NK-92 treated with Interleukin-12 subunit alpha and Interleukin-12 subunit beta, amount 100 ng/mL, for 24 hours (cell line): ENCODE results near the gene ATP1A3.
"Not testable (repeated sequence)": the region's sequence is repeated elsewhere in the genome, so short reads cannot be mapped to it uniquely, and the experiment has no call there.

ENCODE experiments used
- DNase-seq: peaks from one replicate; lab custom pipeline; 2025; lab: John Stamatoyannopoulos, UW

Gene ATP1A3

DNA sequence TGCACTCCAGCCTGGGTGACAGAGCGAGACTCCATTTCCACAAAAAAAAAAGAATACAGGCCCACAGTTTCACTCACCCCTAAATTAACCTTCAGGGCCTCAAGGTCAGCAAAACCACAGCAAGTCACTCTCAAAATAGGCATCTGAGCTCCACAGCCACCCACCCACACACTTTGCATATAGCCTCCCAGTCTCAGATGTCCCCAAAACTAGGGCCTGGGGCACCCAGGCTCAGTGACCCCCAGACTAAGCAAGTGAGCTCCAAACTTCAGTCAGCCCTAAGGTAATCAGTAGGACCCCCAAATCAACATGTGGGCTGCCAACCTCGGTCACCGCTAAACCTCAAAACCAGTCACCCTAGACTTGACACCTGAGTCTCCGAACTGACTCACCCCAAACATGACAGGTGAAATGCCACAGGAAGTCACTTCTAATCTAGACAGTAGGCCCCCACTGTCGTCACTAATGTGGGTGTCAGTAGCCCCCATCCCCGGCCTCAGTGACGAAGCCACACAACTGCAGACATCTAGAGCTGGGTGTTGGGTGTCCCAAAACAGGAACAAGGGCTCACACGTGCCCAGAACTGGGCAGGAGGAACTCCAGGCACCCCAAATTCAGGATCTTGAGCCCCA is 48.8 kb downstream of the ATP1A3 start:
- DNase-seq = peak; percentile 93

DNA sequence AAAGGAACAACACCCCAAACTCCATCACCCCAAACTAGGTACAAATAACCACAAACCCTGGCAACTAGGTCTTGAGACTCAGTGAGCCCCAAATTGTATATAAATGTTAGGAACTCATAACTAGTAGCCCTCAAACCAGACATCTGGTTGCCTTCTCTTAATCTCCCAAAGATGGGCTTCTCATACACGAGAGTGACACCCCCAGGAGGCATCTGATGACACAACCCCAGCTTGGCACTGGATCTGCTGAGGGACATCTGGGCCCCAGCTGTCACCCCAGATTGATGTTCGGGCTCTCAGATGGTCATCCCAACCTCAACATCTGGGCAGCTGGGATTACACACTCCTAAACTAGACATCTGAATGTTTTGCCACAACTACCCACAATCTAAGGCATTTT is 49.7 kb downstream of the ATP1A3 start:
- no peak for DNase-seq

DNA sequence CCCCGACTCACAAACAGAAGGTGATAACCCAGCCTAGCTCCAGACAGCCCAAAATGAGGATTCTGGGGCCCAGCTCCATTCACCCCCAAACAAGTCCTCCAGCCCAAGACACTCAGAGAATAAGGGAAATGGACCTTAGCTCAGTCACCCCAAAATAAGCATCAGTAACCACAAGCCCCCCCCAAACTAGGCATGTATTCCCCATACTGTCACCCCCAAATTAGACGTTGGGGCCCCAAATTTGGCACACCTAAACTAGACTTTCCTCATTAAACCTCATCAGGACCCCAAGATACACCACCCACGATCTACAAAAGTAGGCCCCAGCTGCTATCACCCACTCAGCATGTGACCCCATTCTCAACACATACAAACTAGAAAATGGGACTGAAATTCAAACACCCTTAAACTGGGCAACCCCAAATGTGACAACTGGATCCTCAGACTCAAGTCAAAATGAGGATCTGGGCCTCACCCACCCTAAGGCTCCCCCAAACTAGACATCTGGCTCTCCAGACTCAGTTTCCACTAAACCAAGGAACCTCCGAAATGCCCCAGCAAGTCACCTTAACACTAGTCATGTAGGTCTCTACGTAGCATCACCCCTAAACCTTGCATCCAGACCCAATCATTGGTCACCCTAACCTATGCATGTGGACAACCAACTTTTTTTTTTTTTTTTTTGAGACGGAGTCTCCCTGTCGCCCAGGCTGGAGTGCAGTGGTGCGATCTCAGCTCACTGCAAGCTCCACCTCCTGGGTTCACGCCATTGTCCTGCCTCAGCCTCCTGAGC is 52.4 kb downstream of the ATP1A3 start:
- DNase-seq = no peak

DNA sequence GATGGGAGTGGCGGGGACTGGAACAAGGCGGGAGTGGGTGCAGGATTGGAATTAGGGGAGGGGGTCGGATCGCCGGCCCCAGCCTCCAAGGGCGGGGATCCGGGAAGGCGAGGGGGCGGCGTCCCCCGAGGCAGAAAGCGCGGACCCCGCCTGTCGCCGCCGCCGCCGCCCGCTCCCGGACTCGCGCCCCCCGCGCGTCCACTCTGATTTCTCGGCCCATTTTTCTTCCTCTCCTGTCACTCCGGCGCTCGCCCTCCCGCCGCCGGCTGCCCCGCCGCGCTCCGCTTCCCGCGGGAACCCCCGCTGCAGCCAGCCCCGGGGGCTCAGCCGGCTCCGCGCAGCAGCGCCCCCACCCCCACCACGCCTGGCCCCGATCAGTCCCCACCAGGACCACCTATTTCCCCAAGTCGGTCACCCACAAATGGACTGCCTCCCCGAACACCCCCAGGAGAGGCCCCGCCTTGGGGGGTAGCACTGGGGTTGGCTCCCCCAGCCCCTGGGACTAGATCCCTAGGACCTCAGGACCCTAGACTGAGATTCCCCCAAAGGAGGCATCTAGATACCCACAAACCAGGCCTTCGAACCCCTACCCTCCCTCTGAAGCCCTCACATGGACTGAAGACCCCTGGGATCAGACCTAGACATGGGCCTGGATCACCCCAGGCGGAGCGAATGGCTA is 53.2 kb downstream of the ATP1A3 start:
- DNase-seq = no peak

DNA sequence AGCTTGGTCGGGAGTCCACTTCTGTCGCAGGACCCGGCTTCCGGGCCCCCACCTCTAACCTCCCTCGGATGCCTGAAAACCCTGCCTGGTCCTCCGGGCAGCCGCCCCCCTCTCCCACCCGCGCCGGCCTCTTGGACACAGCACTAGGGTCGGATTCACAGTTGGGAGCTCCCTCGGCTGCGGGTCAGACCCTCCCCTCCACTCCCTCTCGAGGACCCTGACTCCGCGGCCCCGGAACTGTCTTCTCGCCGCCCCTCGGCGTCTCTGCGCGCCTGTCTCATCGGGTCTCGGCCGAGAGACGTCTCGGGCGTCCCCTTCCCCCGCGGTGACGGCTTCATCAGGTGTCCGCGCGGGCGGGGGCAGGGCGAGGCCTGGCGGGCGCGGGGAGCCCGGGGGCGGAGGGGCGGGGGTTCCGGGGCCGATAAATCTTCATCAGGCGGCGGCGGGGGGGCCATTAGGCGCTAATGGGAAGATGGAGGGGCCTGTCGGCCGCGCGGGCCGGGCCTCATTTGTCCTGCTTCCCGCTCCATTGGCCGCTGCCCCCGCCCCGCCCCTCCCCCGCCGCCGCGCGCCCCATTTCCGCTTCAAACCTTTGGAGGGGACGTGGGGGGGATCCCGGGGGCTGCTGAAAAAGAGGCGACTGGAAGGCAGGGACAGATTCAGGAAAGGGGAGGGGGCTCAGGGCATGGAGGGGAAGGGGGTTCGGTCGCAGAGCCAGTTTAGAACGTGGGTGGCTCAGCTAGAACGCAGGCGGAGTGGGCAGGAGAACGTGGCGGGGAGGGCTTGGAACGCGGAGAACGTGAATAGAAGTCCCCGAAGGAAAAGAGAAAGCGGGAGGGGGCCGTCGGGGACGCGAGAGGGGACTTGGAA is 53.9 kb downstream of the ATP1A3 start:
- DNase-seq = no peak

DNA sequence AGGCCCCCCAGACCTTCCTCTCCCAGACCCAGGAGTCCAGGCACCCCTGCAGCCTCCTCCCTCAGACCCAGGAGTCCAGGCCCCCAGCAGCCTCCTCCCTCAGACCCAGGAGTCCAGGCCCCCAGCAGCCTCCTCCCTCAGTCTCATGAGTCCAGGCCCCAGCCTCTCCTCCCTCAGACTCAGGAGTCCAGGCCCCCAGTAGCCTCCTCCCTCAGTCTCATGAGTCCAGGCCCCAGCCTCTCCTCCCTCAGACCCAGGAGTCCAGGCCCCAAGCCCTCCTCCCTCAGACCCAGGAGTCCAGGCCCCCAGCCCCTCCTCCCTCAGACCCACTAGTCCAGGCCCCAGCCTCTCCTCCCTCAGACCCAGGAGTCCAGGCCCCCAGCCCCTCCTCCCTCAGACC is 54.8 kb downstream of the ATP1A3 start:
- not testable (repeated sequence) for DNase-seq

DNA sequence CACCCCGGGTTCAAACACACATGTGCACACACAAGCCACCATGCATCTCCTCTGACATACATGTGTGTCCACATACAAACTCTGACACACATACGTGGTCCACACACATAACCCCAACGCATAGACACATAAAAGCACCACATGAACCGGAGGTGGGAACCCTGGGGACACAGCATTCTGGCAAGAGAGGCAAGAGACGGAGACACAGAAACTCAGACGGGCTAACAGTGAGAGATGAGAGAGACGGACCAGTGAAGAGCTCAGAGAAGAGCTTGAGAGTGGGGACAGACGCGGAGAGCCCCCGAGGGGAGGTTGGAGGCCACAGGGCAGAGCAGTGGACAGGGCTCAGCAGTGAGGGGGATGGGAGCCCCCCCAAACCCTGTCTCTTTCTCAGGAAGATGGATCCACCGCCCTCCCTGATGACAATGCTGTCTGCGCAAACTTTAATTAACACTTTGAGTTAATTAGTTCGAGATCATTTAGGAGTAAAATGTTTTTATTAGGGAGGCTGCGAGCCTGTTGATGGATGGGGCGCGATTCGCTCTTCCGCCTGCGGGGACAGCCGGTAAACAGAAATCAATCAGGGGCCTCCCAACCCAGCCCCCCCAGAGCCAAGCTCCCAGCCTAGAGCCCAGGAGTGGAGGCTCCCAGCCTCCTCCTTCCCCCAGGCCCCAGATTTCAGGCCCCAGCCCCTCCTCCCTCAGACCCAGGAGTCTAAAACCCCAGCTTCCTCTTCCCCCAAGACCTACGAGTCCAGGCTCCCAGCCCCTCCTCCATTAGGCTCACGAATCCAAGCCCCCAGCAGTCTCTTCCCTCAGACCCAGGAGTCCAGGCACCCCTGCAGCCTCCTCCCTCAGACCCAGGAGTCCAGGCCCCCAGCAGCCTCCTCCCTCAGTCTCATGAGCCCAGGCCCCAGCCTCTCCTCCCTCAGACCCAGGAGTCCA is 56.2 kb downstream of the ATP1A3 start:
- DNase-seq = no peak

DNA sequence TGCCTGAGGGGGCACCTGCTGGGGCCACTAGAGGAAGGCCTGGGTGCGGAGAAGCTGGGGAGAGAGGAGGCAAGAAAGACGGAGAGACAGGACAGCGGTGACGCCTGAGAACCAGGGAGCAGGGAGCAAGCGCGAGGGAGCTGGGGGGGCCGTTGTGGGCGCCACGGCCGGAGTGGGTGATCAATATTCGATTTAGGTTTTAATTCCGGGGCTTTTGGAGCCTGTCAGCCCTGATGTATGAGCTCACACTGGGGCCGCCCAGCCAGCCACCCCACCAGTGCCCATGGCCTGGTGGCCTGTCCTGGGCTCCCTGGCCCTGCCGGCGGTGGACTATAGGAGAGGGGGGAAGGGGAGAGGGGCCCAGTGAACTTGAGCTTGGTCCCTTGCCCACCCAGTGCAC is 57.1 kb downstream of the ATP1A3 start:
- no peak for DNase-seq

DNA sequence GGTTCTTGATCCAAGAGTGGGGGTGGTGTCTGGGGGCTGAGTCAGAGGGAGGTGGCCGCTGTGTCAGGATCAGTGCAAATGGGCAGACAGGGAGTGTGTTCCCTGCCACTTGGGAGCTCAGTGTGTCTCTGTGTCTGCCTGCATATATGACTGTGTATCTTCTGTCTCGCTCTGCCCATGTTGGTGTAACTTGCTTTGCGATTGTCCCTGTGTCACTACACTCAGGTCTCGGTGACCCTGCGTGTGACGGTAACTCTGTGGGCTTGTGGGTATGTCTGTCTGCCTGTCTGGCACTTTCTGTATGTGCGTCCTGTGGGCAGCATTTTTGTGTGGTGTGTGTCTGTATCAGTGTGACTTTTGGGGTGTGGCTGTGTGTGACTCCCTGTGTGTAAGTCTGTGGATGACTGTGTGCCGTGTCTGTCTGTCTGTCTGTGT is 57.6 kb downstream of the ATP1A3 start:
- no peak for DNase-seq

DNA sequence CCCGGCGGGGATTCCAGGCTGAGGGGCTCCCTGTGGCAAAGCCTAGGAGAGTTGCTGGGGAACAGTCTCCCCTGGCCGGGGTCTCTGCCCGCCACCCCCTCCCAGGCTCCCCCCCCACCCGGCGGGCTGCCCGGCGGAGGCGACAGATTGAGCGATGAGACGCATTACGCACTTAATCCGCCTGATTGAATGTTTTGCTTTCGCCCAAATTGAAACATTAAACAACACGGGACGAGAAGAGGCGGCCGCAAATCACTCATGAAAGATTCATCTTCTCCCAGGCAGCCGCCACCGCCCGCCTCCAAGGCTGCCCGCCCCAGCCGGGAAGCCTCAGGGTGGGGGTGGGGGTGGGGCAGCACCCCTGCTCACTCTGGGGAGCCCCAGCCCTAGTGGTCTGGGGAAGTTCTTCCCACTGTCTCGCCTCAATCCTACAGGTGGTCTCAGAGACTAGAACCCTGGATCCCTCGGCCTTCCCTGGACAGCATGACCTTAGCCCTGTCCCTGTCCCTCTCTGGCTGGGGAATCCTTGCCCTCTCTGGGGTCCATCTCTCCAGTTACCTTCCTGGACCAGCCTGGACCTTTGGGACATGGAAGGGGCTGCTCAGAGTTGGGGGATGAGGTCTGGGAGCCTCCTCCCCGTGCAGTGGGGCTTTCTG is 58.1 kb downstream of the ATP1A3 start:
- no peak for DNase-seq

DNA sequence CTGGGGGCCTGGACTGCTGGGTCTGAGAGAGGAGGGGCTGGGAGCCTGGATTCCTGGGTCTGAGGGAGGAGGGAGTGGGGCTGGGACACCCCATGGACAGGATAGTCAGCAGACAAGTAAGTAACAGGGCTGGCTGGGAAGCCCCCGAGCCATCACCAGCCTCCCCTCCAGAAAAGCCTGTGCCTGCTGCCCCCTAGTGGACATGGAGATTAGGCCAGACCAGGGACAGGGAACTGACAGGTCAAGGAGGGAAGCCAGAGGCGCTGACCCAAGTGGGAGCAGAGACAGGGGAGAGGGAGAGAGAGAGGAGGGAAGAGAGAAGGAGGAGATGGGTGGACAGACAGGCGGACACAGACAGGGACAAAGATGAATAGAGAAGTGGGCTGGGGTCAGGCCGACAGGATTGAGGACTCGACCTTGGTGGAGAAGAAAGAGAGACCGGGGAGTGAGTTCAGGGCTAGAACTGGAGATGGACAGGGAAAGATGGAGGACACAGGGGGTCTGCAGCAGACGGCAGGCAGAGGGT is 59.1 kb downstream of the ATP1A3 start:
- peak; percentile 67 for DNase-seq

DNA sequence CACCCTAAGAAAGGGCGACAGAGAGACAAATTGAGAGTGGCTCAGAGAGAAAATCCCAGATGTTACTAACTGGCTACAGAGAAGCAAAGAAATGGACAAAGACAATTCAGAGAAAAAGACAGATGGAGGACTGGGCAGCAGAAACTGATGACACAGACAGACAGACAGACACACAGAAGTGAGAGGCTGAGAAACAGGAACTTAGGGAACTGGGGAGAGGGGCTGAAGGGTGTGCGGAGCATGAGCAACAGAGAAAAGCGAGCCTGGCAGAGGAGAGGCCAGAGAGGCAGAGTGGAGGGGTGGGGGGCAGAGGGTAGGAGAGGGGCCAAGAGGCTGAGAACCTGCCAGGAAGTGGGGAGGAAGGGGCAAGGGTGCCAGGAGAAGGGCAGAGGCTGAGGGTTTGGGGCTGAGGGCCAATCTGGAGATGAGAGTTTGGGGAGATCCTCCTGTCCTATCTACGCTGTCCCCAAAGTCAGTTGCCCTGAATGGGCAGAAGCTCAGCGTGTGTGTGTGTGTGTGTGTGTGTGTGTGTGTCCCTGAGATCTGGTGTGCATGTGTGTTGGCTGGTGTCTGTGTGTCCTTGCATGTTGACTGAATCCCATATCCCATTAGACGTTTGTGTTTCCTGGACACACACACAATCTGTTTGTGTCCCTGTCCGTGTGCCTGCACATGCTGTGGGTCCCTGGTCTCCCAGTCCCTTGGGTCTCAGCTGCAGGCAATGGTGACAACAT is 60.2 kb downstream of the ATP1A3 start:
- DNase-seq = no peak

DNA sequence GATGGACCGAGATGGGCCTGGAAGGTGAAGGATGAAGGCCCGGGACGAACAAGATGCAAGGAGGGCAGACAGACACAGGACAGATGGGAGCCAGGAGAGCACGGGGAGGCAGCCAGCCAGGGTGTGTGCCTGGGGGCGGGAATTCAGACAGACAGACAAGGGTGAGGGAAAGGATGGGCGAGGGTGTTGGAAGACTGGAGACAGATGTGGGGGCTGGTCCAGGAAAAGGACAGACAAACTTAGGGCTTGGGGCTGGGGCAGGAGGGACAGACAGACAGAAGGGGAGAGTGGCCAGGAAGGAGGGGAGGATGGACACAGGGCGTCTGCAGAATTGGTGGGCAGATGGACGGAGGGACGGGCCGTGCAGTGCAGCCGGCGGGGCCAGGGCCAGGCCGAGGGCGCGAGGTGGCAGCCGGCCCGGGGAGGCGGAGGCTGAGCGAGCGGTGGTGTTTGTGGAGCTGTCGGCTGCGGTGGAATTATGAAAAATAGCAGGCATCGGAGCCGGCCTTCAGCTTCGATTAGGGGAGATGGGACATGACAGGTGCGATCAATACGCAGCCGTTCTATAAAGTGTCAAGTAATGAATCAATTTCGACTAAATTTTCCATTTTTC is 61.2 kb downstream of the ATP1A3 start:
- DNase-seq = no peak

DNA sequence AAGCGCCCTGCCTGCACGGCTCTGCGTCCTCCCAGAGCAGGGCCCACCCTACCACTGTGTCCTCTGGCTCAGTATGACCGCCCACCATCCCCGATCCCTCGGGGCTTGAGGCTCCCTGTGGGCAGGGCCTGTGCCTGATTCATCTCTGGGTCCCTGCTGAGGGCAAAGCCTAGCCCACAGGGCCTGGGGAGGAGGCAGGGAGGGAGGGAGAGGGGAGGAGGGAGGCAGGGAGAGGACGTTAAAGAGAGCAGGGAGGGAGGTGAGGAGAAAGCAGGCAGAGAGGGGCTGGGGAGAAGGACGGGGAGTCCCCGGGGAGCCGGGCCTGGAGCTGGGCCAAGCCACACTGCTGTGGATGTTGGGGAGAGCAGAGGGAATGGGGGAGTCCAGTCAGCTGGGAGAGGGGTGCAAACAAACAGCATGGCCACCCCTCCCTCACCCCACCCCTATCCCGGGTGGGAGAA is 61.7 kb downstream of the ATP1A3 start:
- DNase-seq = no peak

DNA sequence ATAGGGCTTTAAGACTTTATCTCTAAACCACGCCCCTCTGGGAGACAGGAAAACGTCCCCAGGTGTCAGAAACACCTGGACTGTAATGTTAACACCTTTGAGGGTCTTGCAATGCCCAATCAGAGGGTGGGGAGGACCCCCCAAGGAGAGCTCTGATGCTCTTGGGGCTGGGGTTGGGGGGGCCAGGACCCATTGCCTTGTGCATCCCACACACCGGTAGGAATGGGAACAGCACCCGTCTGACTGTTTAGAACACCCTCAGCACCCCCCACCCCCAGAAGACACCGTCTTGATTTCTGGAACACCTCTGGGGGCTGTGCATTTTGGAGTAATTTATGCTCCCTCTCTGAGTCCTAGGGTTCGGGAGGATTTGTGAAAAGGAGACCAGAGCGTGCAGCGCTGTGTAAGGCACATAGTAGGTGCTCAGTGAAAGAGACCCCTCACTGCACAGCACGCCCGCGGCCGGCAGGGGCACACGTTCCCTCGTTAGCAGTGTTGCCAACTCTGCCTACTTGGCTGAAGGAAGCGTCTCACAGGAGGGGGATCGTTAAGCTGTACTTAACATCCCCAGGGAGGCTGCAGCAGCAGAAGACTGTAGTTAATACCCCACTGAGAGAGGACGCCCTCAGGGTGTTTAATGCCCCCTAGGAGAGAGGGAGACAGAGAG is 63.0 kb downstream of the ATP1A3 start:
- DNase-seq = no peak

DNA sequence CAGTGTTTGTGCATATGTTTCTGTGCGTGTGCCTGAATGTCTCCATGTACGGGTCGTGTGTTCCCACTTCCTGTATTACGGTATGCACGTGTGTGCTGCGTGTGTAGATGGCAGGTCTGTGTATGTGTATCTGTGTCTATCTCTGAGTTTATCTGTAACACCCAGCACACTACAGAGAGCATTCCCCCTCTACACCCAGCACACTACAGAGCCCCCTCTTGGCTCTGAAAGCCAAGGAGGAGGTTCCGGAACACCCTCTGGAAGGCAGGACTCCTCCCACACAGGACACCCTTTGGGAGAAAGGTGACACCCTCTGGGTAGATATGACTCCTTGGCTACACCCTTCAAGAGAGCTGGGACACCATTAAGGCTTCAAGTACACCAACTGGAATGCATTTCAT is 63.7 kb downstream of the ATP1A3 start:
- DNase-seq = no peak

DNA sequence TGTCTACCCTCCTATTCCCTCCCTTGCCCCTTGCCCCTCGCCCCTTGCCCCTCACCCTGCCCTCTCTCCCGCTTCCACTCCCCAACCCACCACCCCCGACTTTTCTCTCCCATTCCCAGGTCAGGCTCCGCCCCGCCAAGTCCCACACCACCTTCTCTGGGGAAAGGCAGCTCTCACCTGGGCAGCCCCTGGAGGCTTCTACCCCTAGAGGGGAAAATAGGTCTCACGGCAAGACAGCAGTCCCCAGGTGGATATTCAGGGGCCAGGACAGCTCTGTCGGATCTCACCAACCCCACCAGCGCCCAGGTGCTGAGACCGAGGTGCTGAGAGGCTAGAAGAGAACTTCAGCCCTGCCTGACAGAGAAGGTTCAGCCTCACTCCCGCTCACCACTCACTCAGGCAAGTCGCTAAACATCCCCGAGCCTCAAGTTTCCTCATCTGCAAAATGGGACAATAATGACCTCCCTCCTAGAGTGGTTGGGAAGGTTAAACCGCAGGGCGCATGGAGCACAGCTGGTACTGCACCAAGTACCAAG is 64.4 kb downstream of the ATP1A3 start:
- DNase-seq = no peak
